Cardiac muscle cell (in vitro differentiated cells and primary cell): ENCODE measurements around the gene TBCD. TPM values are rescaled to one million over a fixed set of nuclear protein-coding genes. Genes with fewer than 3 reads are reported as not detected.

Source experiments
- DNase-seq, 2 donors: peaks; one replicate each; pipeline versions ENCODE4 v3.0.0 to v3.0.0-alpha.2; 2010 to 2017; ENCODE audit warnings: low read depth in 1 of 2, low spot score in 1 of 2
- H3K27ac ChIP-seq: fragments of 200-600 bp; sonication (generic); 2 replicates; pipeline ENCODE4 v1.5.1; 2016
- H3K27me3 ChIP-seq: fragments of 200-600 bp; sonication (generic); 2 replicates; pipeline ENCODE4 v1.6.0; 2016; ENCODE audit warnings: control low read depth
- H3K36me3 ChIP-seq: fragments of 200-600 bp; sonication (generic); 2 replicates; pipeline ENCODE4 v1.5.1; 2016; ENCODE audit warnings: control low read depth
- H3K4me1 ChIP-seq: fragments of 200-600 bp; sonication (generic); 2 replicates; pipeline ENCODE4 v1.8.1; 2017; ENCODE audit warnings: low read depth, mild to moderate bottlenecking, mixed run types
- H3K4me3 ChIP-seq: fragments of 200-600 bp; sonication (generic); 2 replicates; pipeline ENCODE4 v1.5.1; 2016; ENCODE audit warnings: mild to moderate bottlenecking
- H3K9me3 ChIP-seq: fragments of 200-600 bp; sonication (generic); 2 replicates; pipeline ENCODE4 v1.5.1; 2017; ENCODE audit warnings: low read depth, mild to moderate bottlenecking, control low read depth
- CTCF ChIP-seq: IDR thresholded peaks from 2 replicates; pipeline ENCODE4 v1.5.1; 2012; ENCODE audit warnings: low read depth, mild to moderate bottlenecking, low read length
- polyA plus RNA-seq: library from polyadenylated mRNA; unstranded; fragments of >200 nt; fragmentation: Nextera tagmentation; extraction: Ambion mirVana; gene quantifications from 2 replicates; pipeline ENCODE4 v1.2.1, GENCODE V29; 2016
- total RNA-seq: library from RNA; depleted of rRNA; stranded (reverse); fragments of >200 nt; gene quantifications from 2 replicates; pipeline ENCODE4 v1.2.3, GENCODE V29; 2016

Gene TBCD
- total and polyA plus RNA-seq, 2 experiments from 2014 or later = 55.7 to 66.0 TPM

GRCh38 chr17:82900741-82901140, 148.9 kb downstream of the TBCD start:
- Histone ChIP-seq H3K27ac (no peak overlapping the region), H3K4me3 (no peak overlapping the region), H3K4me1 (no peaks in the 10 kb centered on the region), H3K27me3 (no peaks in the 10 kb centered on the region), H3K9me3 (no peaks in the 10 kb centered on the region), H3K36me3 (no peaks in the 10 kb centered on the region)
- TF ChIP-seq CTCF = no peak
- no peak for DNase-seq

- Histone ChIP-seq H3K27me3 (no peaks in the 10 kb centered on the region), H3K4me1 (no peaks in the 10 kb centered on the region), H3K27ac (no peak overlapping the region), H3K4me3 (no peak overlapping the region), H3K36me3 (peaks cover 2% of the 10 kb centered on the region), H3K9me3 (no peaks in the 10 kb centered on the region)
- TF ChIP-seq CTCF = no peak
- DNase-seq = no peak
Measured at GRCh38 chr17:82901356-82901755, 149.5 kb downstream of the TBCD start.

- Histone ChIP-seq H3K36me3 (peaks cover 2% of the 10 kb centered on the region), H3K9me3 (no peaks in the 10 kb centered on the region), H3K4me3 (no peak overlapping the region), H3K27me3 (no peaks in the 10 kb centered on the region), H3K4me1 (no peaks in the 10 kb centered on the region), H3K27ac (no peak overlapping the region)
- DNase-seq = no peak
- no peak for TF ChIP-seq CTCF
Measured at GRCh38 chr17:82901856-82902255, 150.0 kb downstream of the TBCD start.

- Histone ChIP-seq H3K27me3 (no peaks in the 10 kb centered on the region), H3K27ac (no peak overlapping the region), H3K4me3 (no peak overlapping the region), H3K9me3 (no peaks in the 10 kb centered on the region), H3K36me3 (peaks cover 2% of the 10 kb centered on the region), H3K4me1 (no peaks in the 10 kb centered on the region)
- no peak for TF ChIP-seq CTCF
- DNase-seq = no peak
Measured at GRCh38 chr17:82902972-82903874, 151.4 kb downstream of the TBCD start.

- H3K4me1 ChIP-seq = no peaks in the 10 kb centered on the region
- H3K36me3 ChIP-seq = peaks cover 2% of the 10 kb centered on the region
- H3K4me3 ChIP-seq = no peak overlapping the region
- no peak overlapping the region for H3K27ac ChIP-seq
- no peak for TF ChIP-seq CTCF
- DNase-seq = no peak
- no peaks in the 10 kb centered on the region for H3K27me3 ChIP-seq
- H3K9me3 ChIP-seq = no peaks in the 10 kb centered on the region
Measured at GRCh38 chr17:82905130-82905529, 153.3 kb downstream of the TBCD start.
